Epithelial cell of esophagus (primary cell): Measurements from ENCODE around the gene RAP1A.

Source experiments
- DNase-seq: peaks from one replicate; pipeline ENCODE4 v3.0.0; 2010; ENCODE audit warnings: low read depth
- H3K4me3 ChIP-seq: 2 replicates; pipeline ENCODE4 v1.5.1; 2011; ENCODE audit warnings: mild to moderate bottlenecking, low read length, control low read depth
- CTCF ChIP-seq: IDR thresholded peaks from 2 replicates; pipeline ENCODE4 v1.5.1; 2011; ENCODE audit warnings: low read depth, mild to moderate bottlenecking, low read length, control low read depth, inconsistent platforms; ENCODE audit not compliant: insufficient read depth; ENCODE audit errors: missing control alignments

The RAP1A gene

GRCh38 chr1:111597426-111597825 is 22.2 kb upstream of the RAP1A start:
- no peak for DNase-seq
- H3K4me3 ChIP-seq: no peak overlapping the region
- no peak for TF ChIP-seq CTCF

- H3K4me3 ChIP-seq: no peak overlapping the region
- no peak for DNase-seq
- TF ChIP-seq CTCF: no peak
These were observed 21.0 kb upstream of the RAP1A start for GRCh38 chr1:111598544-111598943.

- DNase-seq: no peak
- TF ChIP-seq CTCF: no peak
- H3K4me3 ChIP-seq: no peak overlapping the region
These were observed 19.6 kb upstream of the RAP1A start for GRCh38 chr1:111599781-111600693.

GRCh38 chr1:111600886-111601386 is 18.7 kb upstream of the RAP1A start:
- no peak overlapping the region for H3K4me3 ChIP-seq
- TF ChIP-seq CTCF: no peak
- DNase-seq: peak; percentile 55

- H3K4me3 ChIP-seq: no peak overlapping the region
- no peak for TF ChIP-seq CTCF
- no peak for DNase-seq
These were observed 17.3 kb upstream of the RAP1A start for GRCh38 chr1:111602302-111602701.

- no peak overlapping the region for H3K4me3 ChIP-seq
- DNase-seq: no peak
- no peak for TF ChIP-seq CTCF
These were observed 16.6 kb upstream of the RAP1A start for GRCh38 chr1:111602974-111603373.
